Measurements from ENCODE around the gene PDZRN3. TPM values are rescaled to one million over a fixed set of nuclear protein-coding genes. Genes with fewer than 3 reads are reported as not detected.

Gene PDZRN3
- total RNA-seq, 1 experiment from 2014 or later = not detected

DNA sequence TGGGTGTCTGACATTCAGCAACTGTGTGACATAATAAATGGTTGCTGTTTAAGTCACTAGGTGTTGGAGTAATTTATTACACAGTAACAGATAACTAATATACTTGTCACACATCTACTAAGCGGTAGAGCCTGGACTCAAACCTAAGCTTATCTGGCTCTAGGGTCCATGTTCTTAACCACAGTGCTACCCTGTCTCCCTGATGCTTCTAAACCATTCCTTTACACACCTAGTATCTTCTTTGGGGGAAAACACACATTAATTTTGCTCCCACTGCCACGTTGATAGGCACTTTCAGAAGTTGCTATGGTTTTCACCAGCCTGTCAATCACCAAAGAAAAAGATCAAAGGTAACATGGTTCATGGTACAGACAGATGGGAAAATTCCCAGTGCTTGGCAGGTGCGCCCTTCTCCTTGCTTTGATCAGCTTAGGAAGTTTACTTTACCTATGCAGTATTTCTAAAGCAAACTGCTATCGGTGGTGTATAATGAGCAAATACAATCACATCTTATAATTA, 150.8 kb downstream of the PDZRN3 start:
- ATAC-seq (no peak), DNase-seq (ENCODE audit: low read depth, low spot score) (no peak)
- no peaks in the 10 kb centered on the region for H3K36me3 ChIP-seq (ENCODE audit: control insufficient read depth, insufficient read depth, low read length)
- POLR2A ChIA-PET = no interaction called here
- H3K9me3 ChIP-seq (ENCODE audit: control insufficient read depth, insufficient read depth, low read depth, low read length) = no peaks in the 10 kb centered on the region
- H3K27me3 ChIP-seq (ENCODE audit: control insufficient read depth, insufficient read depth, low read length) = no peaks in the 10 kb centered on the region
- in situ Hi-C loops (cut with HindIII; ENCODE audit: low pct_unique_long_range_greater_than_20kb, low sequenced_read_pairs) (no loop called here), intact Hi-C loops (cut with micrococcal nuclease; ENCODE audit: unreplicated experiment) (no loop called here)
- no peak overlapping the region for H3K27ac ChIP-seq (ENCODE audit: low read length)
- H3K4me3 ChIP-seq (ENCODE audit: low read depth in 2 of 2, low read length in 2 of 2) = no peak overlapping the region
- H3K4me1 ChIP-seq (ENCODE audit: control insufficient read depth, insufficient read depth, low read length) = no peaks in the 10 kb centered on the region
- no peak for TF ChIP-seq TCF7L2 (IDR thresholded peaks at IDR 0.05; ENCODE audit: low read depth, low read length)
- TF ChIP-seq CTCF (IDR thresholded peaks at IDR 0.05) = no peak
- no peak for TF ChIP-seq SIN3A (IDR thresholded peaks at IDR 0.05; ENCODE audit: borderline replicate concordance, insufficient read depth, low read depth, low read length)
- no peak for TF ChIP-seq REST (IDR thresholded peaks at IDR 0.05; ENCODE audit: insufficient read depth in 1 of 2, low read depth in 2 of 2, low read length in 1 of 2)
- TF ChIP-seq POLR2AphosphoS5 (IDR thresholded peaks at IDR 0.05; ENCODE audit: low read depth, low read length) = no peak
- CTCF ChIA-PET = no interaction called here
- no TSS peak for BruUV-seq (replicated peaks)

- TF ChIP-seq TCF7L2 (IDR thresholded peaks at IDR 0.05; ENCODE audit: low read depth, low read length) (no peak), CTCF (IDR thresholded peaks at IDR 0.05) (no peak), POLR2AphosphoS5 (IDR thresholded peaks at IDR 0.05; ENCODE audit: low read depth, low read length) (no peak), SIN3A (IDR thresholded peaks at IDR 0.05; ENCODE audit: borderline replicate concordance, insufficient read depth, low read depth, low read length) (no peak), REST (IDR thresholded peaks at IDR 0.05; ENCODE audit: insufficient read depth in 1 of 2, low read depth in 2 of 2, low read length in 1 of 2) (no peak)
- H3K36me3 ChIP-seq (ENCODE audit: control insufficient read depth, insufficient read depth, low read length) = no peaks in the 10 kb centered on the region
- no TSS peak for BruUV-seq (replicated peaks)
- no peaks in the 10 kb centered on the region for H3K4me1 ChIP-seq (ENCODE audit: control insufficient read depth, insufficient read depth, low read length)
- H3K4me3 ChIP-seq (ENCODE audit: low read depth in 2 of 2, low read length in 2 of 2) = no peak overlapping the region
- DNase-seq (ENCODE audit: low read depth, low spot score) (no peak), ATAC-seq (no peak)
- in situ Hi-C loops (cut with HindIII; ENCODE audit: low pct_unique_long_range_greater_than_20kb, low sequenced_read_pairs) (no loop called here), intact Hi-C loops (cut with micrococcal nuclease; ENCODE audit: unreplicated experiment) (no loop called here)
- CTCF ChIA-PET = no interaction called here
- no peaks in the 10 kb centered on the region for H3K9me3 ChIP-seq (ENCODE audit: control insufficient read depth, insufficient read depth, low read depth, low read length)
- POLR2A ChIA-PET = no interaction called here
- H3K27me3 ChIP-seq (ENCODE audit: control insufficient read depth, insufficient read depth, low read length) = no peaks in the 10 kb centered on the region
- no peak overlapping the region for H3K27ac ChIP-seq (ENCODE audit: low read length)
Measured at GRCh38 chr3:73473181-73473897, 151.4 kb downstream of the PDZRN3 start.
